ENCODE measurements around the gene PRIMA1.

DNA sequence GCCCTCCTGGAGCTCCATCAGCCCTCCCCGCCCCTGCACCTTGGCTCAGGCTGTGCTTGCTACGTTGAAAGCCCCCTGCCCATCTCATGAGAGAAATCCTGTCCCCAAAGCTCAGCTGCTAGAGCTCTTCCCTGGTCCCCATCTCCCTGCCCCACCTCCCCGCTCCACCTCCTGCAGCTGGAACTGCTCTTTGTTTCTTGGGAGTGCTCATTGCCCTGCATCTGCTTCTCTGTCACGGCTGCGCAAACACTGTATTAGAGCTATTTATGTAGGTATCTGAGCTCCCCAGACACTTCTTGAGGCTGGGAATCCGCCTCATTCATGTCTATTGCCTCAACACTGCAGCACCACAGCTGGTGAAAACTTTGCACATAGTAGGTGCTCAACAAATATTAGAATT is 32.8 kb upstream of the PRIMA1 start:
- TF ChIP-seq CTCF (IDR thresholded peaks at IDR 0.05) (no peak), SP1 (CRISPR knock-in tag; conservative IDR thresholded peaks at IDR 0.05) (no peak), NFE2L1 (CRISPR knock-in tag; IDR thresholded peaks at IDR 0.05) (no peak), AFF4 (CRISPR knock-in tag; IDR thresholded peaks at IDR 0.05; ENCODE audit: borderline replicate concordance) (no peak), TP53 (CRISPR knock-in tag; IDR thresholded peaks at IDR 0.05) (no peak), HMGA2 (CRISPR knock-in tag; IDR thresholded peaks at IDR 0.05) (no peak), NR3C1 (CRISPR knock-in tag; conservative IDR thresholded peaks at IDR 0.05; ENCODE audit: low read depth) (no peak), CREM (CRISPR knock-in tag; IDR thresholded peaks at IDR 0.05) (no peak)
- TF ChIP-seq, protein P1, sequence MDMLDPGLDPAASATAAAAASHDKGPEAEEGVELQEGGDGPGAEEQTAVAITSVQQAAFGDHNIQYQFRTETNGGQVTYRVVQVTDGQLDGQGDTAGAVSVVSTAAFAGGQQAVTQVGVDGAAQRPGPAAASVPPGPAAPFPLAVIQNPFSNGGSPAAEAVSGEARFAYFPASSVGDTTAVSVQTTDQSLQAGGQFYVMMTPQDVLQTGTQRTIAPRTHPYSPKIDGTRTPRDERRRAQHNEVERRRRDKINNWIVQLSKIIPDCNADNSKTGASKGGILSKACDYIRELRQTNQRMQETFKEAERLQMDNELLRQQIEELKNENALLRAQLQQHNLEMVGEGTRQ (CRISPR knock-in tag; IDR thresholded peaks at IDR 0.05), result no peak
- TF ChIP-seq, protein P2, sequence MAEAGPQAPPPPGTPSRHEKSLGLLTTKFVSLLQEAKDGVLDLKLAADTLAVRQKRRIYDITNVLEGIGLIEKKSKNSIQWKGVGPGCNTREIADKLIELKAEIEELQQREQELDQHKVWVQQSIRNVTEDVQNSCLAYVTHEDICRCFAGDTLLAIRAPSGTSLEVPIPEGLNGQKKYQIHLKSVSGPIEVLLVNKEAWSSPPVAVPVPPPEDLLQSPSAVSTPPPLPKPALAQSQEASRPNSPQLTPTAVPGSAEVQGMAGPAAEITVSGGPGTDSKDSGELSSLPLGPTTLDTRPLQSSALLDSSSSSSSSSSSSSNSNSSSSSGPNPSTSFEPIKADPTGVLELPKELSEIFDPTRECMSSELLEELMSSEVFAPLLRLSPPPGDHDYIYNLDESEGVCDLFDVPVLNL (CRISPR knock-in tag; IDR thresholded peaks at IDR 0.05; ENCODE audit: borderline replicate concordance, low read depth), result no peak
- TF ChIP-seq, protein P3, sequence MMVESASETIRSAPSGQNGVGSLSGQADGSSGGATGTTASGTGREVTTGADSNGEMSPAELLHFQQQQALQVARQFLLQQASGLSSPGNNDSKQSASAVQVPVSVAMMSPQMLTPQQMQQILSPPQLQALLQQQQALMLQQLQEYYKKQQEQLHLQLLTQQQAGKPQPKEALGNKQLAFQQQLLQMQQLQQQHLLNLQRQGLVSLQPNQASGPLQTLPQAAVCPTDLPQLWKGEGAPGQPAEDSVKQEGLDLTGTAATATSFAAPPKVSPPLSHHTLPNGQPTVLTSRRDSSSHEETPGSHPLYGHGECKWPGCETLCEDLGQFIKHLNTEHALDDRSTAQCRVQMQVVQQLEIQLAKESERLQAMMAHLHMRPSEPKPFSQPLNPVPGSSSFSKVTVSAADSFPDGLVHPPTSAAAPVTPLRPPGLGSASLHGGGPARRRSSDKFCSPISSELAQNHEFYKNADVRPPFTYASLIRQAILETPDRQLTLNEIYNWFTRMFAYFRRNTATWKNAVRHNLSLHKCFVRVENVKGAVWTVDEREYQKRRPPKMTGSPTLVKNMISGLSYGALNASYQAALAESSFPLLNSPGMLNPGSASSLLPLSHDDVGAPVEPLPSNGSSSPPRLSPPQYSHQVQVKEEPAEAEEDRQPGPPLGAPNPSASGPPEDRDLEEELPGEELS (CRISPR knock-in tag; IDR thresholded peaks at IDR 0.05), result no peak
